Thyroid gland (tissue), 4 donors: ENCODE results near the gene TTC3.
"Not testable (repeated sequence)": the region's sequence is repeated elsewhere in the genome, so short reads cannot be mapped to it uniquely, and the experiment has no call there.

Experiments used
- POLR2A ChIP-seq, 2 donors: fragments of 450-650 bp; IDR thresholded peaks; one replicate each; pipeline ENCODE4 v1.6.1; 2017; ENCODE audit warnings: antibody characterized with exemption in 2 of 2, mild to moderate bottlenecking in 2 of 2, moderate library complexity in 1 of 2
- TF ChIP-seq, protein P1 (sequence below), 6 experiments: fragments of 200-600 bp in 3 of 6; fragments of 450-650 bp in 3 of 6; sonication (generic) in 3 of 6; IDR thresholded peaks; one replicate each; pipeline ENCODE4 v1.5.1; 2016 to 2019; ENCODE audit warnings: antibody characterized with exemption in 6 of 6, mild to moderate bottlenecking in 2 of 6, inconsistent platforms in 1 of 6, moderate library complexity in 1 of 6

DNA sequence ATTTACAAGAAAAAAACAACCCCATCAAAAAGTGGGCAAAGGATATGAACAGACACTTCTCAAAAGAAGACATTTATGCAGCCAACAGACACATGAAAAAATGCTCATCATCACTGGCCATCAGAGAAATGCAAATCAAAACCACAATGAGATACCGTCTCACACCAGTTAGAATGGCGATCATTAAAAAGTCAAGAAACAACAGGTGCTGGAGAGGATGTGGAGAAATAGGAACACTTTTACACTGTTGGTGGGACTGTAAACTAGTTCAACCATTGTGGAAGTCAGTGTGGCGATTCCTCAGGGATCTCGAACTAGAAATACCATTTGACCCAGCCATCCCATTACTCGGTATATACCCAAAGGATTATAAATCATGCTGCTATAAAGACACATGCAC, 70.3 kb downstream of the TTC3 start:
- TF ChIP-seq, protein P1, sequence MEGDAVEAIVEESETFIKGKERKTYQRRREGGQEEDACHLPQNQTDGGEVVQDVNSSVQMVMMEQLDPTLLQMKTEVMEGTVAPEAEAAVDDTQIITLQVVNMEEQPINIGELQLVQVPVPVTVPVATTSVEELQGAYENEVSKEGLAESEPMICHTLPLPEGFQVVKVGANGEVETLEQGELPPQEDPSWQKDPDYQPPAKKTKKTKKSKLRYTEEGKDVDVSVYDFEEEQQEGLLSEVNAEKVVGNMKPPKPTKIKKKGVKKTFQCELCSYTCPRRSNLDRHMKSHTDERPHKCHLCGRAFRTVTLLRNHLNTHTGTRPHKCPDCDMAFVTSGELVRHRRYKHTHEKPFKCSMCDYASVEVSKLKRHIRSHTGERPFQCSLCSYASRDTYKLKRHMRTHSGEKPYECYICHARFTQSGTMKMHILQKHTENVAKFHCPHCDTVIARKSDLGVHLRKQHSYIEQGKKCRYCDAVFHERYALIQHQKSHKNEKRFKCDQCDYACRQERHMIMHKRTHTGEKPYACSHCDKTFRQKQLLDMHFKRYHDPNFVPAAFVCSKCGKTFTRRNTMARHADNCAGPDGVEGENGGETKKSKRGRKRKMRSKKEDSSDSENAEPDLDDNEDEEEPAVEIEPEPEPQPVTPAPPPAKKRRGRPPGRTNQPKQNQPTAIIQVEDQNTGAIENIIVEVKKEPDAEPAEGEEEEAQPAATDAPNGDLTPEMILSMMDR (IDR thresholded peaks at IDR 0.05), result not testable (repeated sequence)
- TF ChIP-seq POLR2A (IDR thresholded peaks at IDR 0.05), result not testable (repeated sequence)
